ENCODE results near the gene SCAI. TPM values are rescaled to one million over a fixed set of nuclear protein-coding genes. Genes with fewer than 3 reads are reported as not detected.

Gene SCAI
- total and polyA plus RNA-seq, 2 of the 4 experiments (the other 2 are of a cell fraction) = 3.6 to 14.5 TPM

- H3K79me1 ChIP-seq (ENCODE audit: low read depth in 1 of 2, low read length in 2 of 2) = peaks cover 7 to 31% of the 10 kb centered on the region in 2 experiments
- H2BK20ac ChIP-seq (ENCODE audit: low read depth, low read length) = no peak overlapping the region
- no peak overlapping the region for H2BK120ac ChIP-seq (ENCODE audit: low read depth, low read length)
- H3K4ac ChIP-seq (ENCODE audit: low read depth, low read length) = no peak overlapping the region
- no peak overlapping the region for H3K4me2 ChIP-seq (ENCODE audit: low read depth, low read length)
- no peak overlapping the region for H3K27ac ChIP-seq (ENCODE audit: insufficient read depth, low read length)
- H3K56ac ChIP-seq (ENCODE audit: extremely low read depth, insufficient read depth, low read length) = no peak overlapping the region
- intact Hi-C loops (cut with micrococcal nuclease) (no loop called here), in situ Hi-C loops (cut with MboI; ENCODE audit: low sequenced_read_pairs) (loop anchor here (10.0 kb wide), 2 partner anchors 281 to 371 kb away; partner anchors contain the start of genes ARPC5L, NR6A1, OLFML2A and RPL35), dilution Hi-C loops (cut with HindIII; ENCODE audit: low sequenced_read_pairs, unreplicated experiment) (no loop called here)
- no peaks in the 10 kb centered on the region for H3K27me3 ChIP-seq (ENCODE audit: control insufficient read depth, insufficient read depth, low read length)
- no peak overlapping the region for H2AK9ac ChIP-seq (replicated peaks; ENCODE audit: low read depth, low read length, poor library complexity)
- no peak for DNase-seq
- TF ChIP-seq CEBPB (IDR thresholded peaks at IDR 0.05; ENCODE audit: low read depth, low read length) (0 out of 2 replicates have a peak, but pooled peaks have one; percentile 24), RFX5 (IDR thresholded peaks at IDR 0.05; ENCODE audit: low read depth, low read length) (no peak)
- H3K18ac ChIP-seq (ENCODE audit: low read depth, low read length) = 0 out of 2 replicates have a peak overlapping the region, but pooled peaks have one; percentile 46
- H3K23ac ChIP-seq (ENCODE audit: low read depth, low read length) = no peak overlapping the region
- H4K20me1 ChIP-seq (ENCODE audit: insufficient read depth, low read length) = peaks cover 3% of the 10 kb centered on the region; the same call in 1 of the 2 replicates
- no peak overlapping the region for H2AK5ac ChIP-seq (ENCODE audit: low read depth, low read length)
- WGBS, 2 experiments (ENCODE audit: extremely low coverage in 2 of 2, insufficient read length in 1 of 2) = no CpG with 5 or more reads among the region's 4 CpGs
- no peak overlapping the region for H2AFZ ChIP-seq (replicated peaks; ENCODE audit: low read length, poor library complexity)
- H3K14ac ChIP-seq (replicated peaks; ENCODE audit: low read depth, low read length) = no peak overlapping the region
- peaks cover 5% of the 10 kb centered on the region; the same call in 1 of the 2 replicates for H3K4me1 ChIP-seq (ENCODE audit: control insufficient read depth, insufficient read depth, low read length)
- H3K9me1 ChIP-seq (ENCODE audit: insufficient read depth, low read length) = no peaks in the 10 kb centered on the region
- no peak overlapping the region for H3K9ac ChIP-seq (ENCODE audit: low read depth, low read length)
- peaks cover 4% of the 10 kb centered on the region; the same call in 1 of the 2 replicates for H3K36me3 ChIP-seq (ENCODE audit: control insufficient read depth, insufficient read depth, low read length)
- no peak overlapping the region for H4K5ac ChIP-seq (ENCODE audit: low read depth, low read length)
- no peaks in the 10 kb centered on the region for H3K9me3 ChIP-seq (ENCODE audit: control insufficient read depth, insufficient read depth, low read length)
- H2BK15ac ChIP-seq (ENCODE audit: low read depth, low read length) = no peak overlapping the region
- H3K4me3 ChIP-seq (ENCODE audit: insufficient read depth, low read depth, low read length) = no peak overlapping the region
- no peak overlapping the region for H2BK5ac ChIP-seq (ENCODE audit: low read depth, low read length, poor library complexity, severe bottlenecking)
- ChIA-PET POLR2A (ENCODE audit: unreplicated experiment) (no interaction called here), CTCF (interaction anchor here (1.1 kb wide), 1 partner anchor 25 kb away, joined by 4 read pairs; no protein-coding TSS in a partner anchor)
- no peak overlapping the region for H4K91ac ChIP-seq (ENCODE audit: insufficient read depth, low read depth, low read length)
- ATAC-seq (ENCODE audit: low read depth) = no peak
- no peak overlapping the region for H4K8ac ChIP-seq (ENCODE audit: low read depth in 2 of 2, low read length in 2 of 2)
- no TSS peak for BruUV-seq (replicated peaks)
Observed at GRCh38 chr9:125145425-125145824, 2.1 kb upstream of the SCAI start.
